Measurements from ENCODE around the gene GNAI1. TPM values are rescaled to one million over a fixed set of nuclear protein-coding genes. Genes with fewer than 3 reads are reported as not detected.
A peak's percentile ranks its signal among the peaks of the same experiment; 100 is the strongest.

The GNAI1 gene
- polyA plus RNA-seq (2011; rRNA removed) (59.7 and 96.3 TPM in 2 replicates), polyA plus RNA-seq (2017; fragmentation: RNase III; extraction: RNeasy Plus Mini Kit Qiagen cat#74134 plus additional on column Dnase treatment) (37.9 to 46.3 TPM (median 44.8 TPM) in 3 replicates), polyA minus RNA-seq (2011; rRNA and poly(A)+ RNA removed) (21.9 and 23.5 TPM in 2 replicates)
- 17.3 and 18.2 TPM in 2 replicates for polyA plus RNA-seq (2012; cell fraction: cytosol; rRNA removed)
- polyA plus RNA-seq (2012; cell fraction: nucleus; rRNA removed): 9.6 and 10.5 TPM in 2 replicates

DNA sequence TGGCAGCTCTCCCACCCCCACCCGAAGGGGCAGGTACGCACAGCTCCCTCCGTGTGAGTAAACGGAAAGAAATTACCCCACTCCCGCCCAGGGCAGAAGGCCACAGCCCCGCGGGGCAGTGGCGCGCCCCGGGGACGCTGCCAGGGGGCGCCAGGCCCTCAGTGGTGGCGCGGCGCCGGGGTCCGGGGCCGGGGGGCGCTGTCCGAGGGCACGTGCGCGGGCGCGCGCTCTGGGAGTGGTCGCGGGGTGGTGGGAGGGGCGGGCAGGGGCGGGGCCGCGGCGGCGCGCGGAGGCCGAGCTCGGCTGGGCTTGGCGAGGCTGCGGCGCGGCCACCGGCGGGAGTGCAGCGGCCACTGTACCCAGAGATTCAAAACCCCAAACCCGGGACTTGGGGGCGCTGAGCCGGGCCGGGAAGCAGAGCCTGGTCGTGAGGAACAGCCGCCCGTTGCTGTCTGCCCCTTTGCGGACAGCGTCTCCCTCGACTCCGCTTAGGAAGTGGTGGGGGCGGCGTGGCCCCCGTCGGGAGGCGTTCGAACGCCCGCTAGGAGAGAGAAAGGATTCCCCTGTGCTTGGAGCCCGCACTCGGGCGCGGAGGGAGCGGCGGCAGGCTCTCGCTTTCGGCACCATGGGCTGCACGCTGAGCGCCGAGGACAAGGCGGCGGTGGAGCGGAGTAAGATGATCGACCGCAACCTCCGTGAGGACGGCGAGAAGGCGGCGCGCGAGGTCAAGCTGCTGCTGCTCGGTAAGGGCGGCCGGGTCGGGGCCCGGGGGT, at the start of gene GNAI1:
TSS of gene GNAI1 (plus strand) at position 296 of the 773 bp plus-strand sequence. CDS start at position 626, 330 bp downstream.
- H3K4me1 ChIP-seq: peaks cover 39% of the 10 kb centered on the region
- ATAC-seq: peak; percentile 82 to 86

More for the DNA sequence above, at the start of gene GNAI1:
- ChIA-PET POLR2A (interaction anchor here (0.6 to 1.8 kb wide), 14 partner anchors 9 to 257 kb away, joined by 3 to 10 read pairs (median 3); no protein-coding TSS in a partner anchor), CTCF (interaction anchor here (0.6 to 3.7 kb wide), 36 partner anchors 11 to 776 kb away, joined by 3 to 39 read pairs (median 4); no protein-coding TSS in a partner anchor)
- Histone ChIP-seq H3K9me3 (no peaks in the 10 kb centered on the region), H3K4me2 (peak within 1 kb of the TSS; percentile 72), H3K4me3 (peak within 1 kb of the TSS; percentile 82), H3K27ac (peak within 1 kb of the TSS; percentile 90 to 92)
- DNase-seq (ENCODE audit: low read depth in 1 of 2, low spot score in 1 of 2): peak; percentile 58 to 78
- WGBS (ENCODE audit: missing lambda C conversion rate): 1% methylated on average over 17 of the region's 92 CpGs
- no peak for FAIRE-seq
- TF ChIP-seq SMC3 (IDR thresholded peaks at IDR 0.05): peak; percentile 93
- TF ChIP-seq PHF8 (IDR thresholded peaks at IDR 0.05; ENCODE audit: borderline replicate concordance, low read depth): 0 out of 2 replicates have a peak, but pooled peaks have one; percentile 56
- peak; percentile 61 to 92 for TF ChIP-seq RAD21 (conservative IDR thresholded peaks at IDR 0.05 in 1 of 2, IDR thresholded peaks at IDR 0.05 in 1 of 2)
- TF ChIP-seq POLR2A (IDR thresholded peaks at IDR 0.05; ENCODE audit: low read length): peak; percentile 77
- TF ChIP-seq ZNF302 (CRISPR knock-in tag; IDR thresholded peaks at IDR 0.05): no peak
- TF ChIP-seq JUN (IDR thresholded peaks at IDR 0.05): peak in 1 of 2 experiments; percentile 79; a peak in 3 of 5 replicates
- TF ChIP-seq, protein P1, sequence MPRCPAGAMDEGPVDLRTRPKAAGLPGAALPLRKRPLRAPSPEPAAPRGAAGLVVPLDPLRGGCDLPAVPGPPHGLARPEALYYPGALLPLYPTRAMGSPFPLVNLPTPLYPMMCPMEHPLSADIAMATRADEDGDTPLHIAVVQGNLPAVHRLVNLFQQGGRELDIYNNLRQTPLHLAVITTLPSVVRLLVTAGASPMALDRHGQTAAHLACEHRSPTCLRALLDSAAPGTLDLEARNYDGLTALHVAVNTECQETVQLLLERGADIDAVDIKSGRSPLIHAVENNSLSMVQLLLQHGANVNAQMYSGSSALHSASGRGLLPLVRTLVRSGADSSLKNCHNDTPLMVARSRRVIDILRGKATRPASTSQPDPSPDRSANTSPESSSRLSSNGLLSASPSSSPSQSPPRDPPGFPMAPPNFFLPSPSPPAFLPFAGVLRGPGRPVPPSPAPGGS (IDR thresholded peaks at IDR 0.05): peak; percentile 88; the same call in 2 of the 3 replicates
- no peak for TF ChIP-seq CEBPB (IDR thresholded peaks at IDR 0.05)
- TF ChIP-seq, protein P2, sequence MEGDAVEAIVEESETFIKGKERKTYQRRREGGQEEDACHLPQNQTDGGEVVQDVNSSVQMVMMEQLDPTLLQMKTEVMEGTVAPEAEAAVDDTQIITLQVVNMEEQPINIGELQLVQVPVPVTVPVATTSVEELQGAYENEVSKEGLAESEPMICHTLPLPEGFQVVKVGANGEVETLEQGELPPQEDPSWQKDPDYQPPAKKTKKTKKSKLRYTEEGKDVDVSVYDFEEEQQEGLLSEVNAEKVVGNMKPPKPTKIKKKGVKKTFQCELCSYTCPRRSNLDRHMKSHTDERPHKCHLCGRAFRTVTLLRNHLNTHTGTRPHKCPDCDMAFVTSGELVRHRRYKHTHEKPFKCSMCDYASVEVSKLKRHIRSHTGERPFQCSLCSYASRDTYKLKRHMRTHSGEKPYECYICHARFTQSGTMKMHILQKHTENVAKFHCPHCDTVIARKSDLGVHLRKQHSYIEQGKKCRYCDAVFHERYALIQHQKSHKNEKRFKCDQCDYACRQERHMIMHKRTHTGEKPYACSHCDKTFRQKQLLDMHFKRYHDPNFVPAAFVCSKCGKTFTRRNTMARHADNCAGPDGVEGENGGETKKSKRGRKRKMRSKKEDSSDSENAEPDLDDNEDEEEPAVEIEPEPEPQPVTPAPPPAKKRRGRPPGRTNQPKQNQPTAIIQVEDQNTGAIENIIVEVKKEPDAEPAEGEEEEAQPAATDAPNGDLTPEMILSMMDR (IDR thresholded peaks at IDR 0.05): peak; percentile 86
- no peak for TF ChIP-seq FOSL2 (IDR thresholded peaks at IDR 0.05)
- TF ChIP-seq FOSL2 (CRISPR knock-in tag; IDR thresholded peaks at IDR 0.05): peak; percentile 58
- TF ChIP-seq, protein P3, sequence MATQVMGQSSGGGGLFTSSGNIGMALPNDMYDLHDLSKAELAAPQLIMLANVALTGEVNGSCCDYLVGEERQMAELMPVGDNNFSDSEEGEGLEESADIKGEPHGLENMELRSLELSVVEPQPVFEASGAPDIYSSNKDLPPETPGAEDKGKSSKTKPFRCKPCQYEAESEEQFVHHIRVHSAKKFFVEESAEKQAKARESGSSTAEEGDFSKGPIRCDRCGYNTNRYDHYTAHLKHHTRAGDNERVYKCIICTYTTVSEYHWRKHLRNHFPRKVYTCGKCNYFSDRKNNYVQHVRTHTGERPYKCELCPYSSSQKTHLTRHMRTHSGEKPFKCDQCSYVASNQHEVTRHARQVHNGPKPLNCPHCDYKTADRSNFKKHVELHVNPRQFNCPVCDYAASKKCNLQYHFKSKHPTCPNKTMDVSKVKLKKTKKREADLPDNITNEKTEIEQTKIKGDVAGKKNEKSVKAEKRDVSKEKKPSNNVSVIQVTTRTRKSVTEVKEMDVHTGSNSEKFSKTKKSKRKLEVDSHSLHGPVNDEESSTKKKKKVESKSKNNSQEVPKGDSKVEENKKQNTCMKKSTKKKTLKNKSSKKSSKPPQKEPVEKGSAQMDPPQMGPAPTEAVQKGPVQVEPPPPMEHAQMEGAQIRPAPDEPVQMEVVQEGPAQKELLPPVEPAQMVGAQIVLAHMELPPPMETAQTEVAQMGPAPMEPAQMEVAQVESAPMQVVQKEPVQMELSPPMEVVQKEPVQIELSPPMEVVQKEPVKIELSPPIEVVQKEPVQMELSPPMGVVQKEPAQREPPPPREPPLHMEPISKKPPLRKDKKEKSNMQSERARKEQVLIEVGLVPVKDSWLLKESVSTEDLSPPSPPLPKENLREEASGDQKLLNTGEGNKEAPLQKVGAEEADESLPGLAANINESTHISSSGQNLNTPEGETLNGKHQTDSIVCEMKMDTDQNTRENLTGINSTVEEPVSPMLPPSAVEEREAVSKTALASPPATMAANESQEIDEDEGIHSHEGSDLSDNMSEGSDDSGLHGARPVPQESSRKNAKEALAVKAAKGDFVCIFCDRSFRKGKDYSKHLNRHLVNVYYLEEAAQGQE (IDR thresholded peaks at IDR 0.05): no peak
- TF ChIP-seq, protein P4, sequence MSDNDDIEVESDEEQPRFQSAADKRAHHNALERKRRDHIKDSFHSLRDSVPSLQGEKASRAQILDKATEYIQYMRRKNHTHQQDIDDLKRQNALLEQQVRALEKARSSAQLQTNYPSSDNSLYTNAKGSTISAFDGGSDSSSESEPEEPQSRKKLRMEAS (IDR thresholded peaks at IDR 0.05): peak; percentile 69
- peak; percentile 50; the same call in 1 of the 2 replicates for TF ChIP-seq MYC (IDR thresholded peaks at IDR 0.05; ENCODE audit: borderline replicate concordance, low read length)
- TF ChIP-seq CBX2 (IDR thresholded peaks at IDR 0.05; ENCODE audit: borderline replicate concordance, low read depth): no peak
- TF ChIP-seq, protein P5, sequence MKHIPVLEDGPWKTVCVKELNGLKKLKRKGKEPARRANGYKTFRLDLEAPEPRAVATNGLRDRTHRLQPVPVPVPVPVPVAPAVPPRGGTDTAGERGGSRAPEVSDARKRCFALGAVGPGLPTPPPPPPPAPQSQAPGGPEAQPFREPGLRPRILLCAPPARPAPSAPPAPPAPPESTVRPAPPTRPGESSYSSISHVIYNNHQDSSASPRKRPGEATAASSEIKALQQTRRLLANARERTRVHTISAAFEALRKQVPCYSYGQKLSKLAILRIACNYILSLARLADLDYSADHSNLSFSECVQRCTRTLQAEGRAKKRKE (CRISPR knock-in tag; IDR thresholded peaks at IDR 0.05; ENCODE audit: low read depth): no peak
- peak; percentile 80 for TF ChIP-seq KDM5A (IDR thresholded peaks at IDR 0.05)
- TF ChIP-seq, protein P6, sequence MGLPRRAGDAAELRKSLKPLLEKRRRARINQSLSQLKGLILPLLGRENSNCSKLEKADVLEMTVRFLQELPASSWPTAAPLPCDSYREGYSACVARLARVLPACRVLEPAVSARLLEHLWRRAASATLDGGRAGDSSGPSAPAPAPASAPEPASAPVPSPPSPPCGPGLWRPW (IDR thresholded peaks at IDR 0.05): no peak
- no peak for TF ChIP-seq POLR2AphosphoS2 (conservative IDR thresholded peaks at IDR 0.05; ENCODE audit: low read length)
- peak; percentile 90 for TF ChIP-seq BHLHE40 (IDR thresholded peaks at IDR 0.05; ENCODE audit: low read depth, low read length)
- no peak for TF ChIP-seq FOSB (CRISPR knock-in tag; IDR thresholded peaks at IDR 0.05)
- no peak for TF ChIP-seq HDAC2 (IDR thresholded peaks at IDR 0.05)
- TF ChIP-seq HOXA7 (CRISPR knock-in tag; IDR thresholded peaks at IDR 0.05): no peak

Data from A549 (cell line).